ENCODE data around the gene CASQ2. TPM values are rescaled to one million over a fixed set of nuclear protein-coding genes. Genes with fewer than 3 reads are reported as not detected.
A peak's percentile ranks its signal among the peaks of the same experiment; 100 is the strongest.

CASQ2 gene
- total and polyA plus RNA-seq, 9 of the 15 experiments (the other 6 are each of a cell fraction or from before 2014, with no cell fraction given), result not detected

DNA sequence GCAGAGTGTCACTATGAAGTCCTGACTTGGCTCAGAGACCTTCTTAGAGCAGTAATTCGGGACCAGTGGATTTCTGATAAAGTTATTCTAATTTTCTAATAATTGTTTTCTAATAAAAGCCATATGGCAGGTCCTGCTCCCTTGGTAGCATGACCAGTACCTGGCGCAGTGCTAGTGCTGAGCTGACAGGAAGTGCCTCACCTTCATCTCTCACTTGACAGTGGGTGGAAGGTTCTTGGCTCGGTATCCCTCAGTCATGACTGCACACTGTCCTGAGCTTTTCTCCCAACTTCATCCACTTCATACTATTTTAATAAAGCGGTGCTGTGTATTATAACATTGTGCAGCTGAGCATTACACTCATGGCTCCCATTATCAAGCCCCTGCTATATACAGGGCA lies 112.6 kb downstream of the CASQ2 start:
- TF ChIP-seq SPI1 (IDR thresholded peaks at IDR 0.05; ENCODE audit: borderline replicate concordance, low read depth, low read length), result 0 out of 2 replicates have a peak, but pooled peaks have one; percentile 12
- no peak for TF ChIP-seq ARNT (IDR thresholded peaks at IDR 0.05)
- intact Hi-C loops (cut with micrococcal nuclease) (no loop called here), in situ Hi-C loops (cut with MboI) (no loop called here)
- H2AFZ ChIP-seq (ENCODE audit: low read depth, low read length), result no peak overlapping the region
- DNase-seq (ENCODE audit: extremely low read depth in 1 of 4, low spot score in 3 of 4) (no peak), FAIRE-seq (no peak), ATAC-seq (no peak)
- ChIA-PET CTCF (ENCODE audit: low intra/inter-chr PET ratio) (no interaction called here), POLR2A (interaction anchor here (0.7 to 1.1 kb wide), 2 partner anchors 9 to 19 kb away, joined by 3 read pairs; no protein-coding TSS in a partner anchor)
- BruUV-seq (replicated peaks), result no TSS peak
- no peaks in the 10 kb centered on the region for H3K9me3 ChIP-seq (replicated peaks; ENCODE audit: control insufficient read depth, insufficient read depth, low read depth, low read length)
- no peaks in the 10 kb centered on the region for H4K20me1 ChIP-seq (replicated peaks; ENCODE audit: control insufficient read depth, insufficient read depth, low read length)
- no peak overlapping the region for H3K27ac ChIP-seq (ENCODE audit: extremely low read depth, low read depth, low read length)
- H3K36me3 ChIP-seq (ENCODE audit: control insufficient read depth, insufficient read depth, low read length), result peaks cover 86% of the 10 kb centered on the region
- 79% methylated on average over 4 of the region's 4 CpGs for WGBS (ENCODE audit: insufficient coverage, low coverage, missing lambda C conversion rate)
- no peak overlapping the region; the same call in 1 of the 2 replicates for H3K4me2 ChIP-seq (ENCODE audit: insufficient read depth, low read length)
- H3K9ac ChIP-seq (ENCODE audit: insufficient read depth in 1 of 2, low read depth in 2 of 2, low read length in 2 of 2), result no peak overlapping the region; a peak in 1 of 4 replicates
- no peaks in the 10 kb centered on the region for H3K27me3 ChIP-seq (ENCODE audit: control insufficient read depth in 2 of 2, insufficient read depth in 2 of 2, low read length in 2 of 2)
- H3K9me1 ChIP-seq (ENCODE audit: control insufficient read depth, insufficient read depth, low read length), result no peaks in the 10 kb centered on the region
- peaks cover 55% of the 10 kb centered on the region for H3K79me2 ChIP-seq (ENCODE audit: control insufficient read depth, insufficient read depth, low read length)
- H3K4me3 ChIP-seq, result no peak overlapping the region
- H3K4me1 ChIP-seq (replicated peaks in 1 of 2; ENCODE audit: control insufficient read depth in 2 of 2, insufficient read depth in 2 of 2, low read length in 2 of 2), result peaks cover 23 to 31% of the 10 kb centered on the region in 2 experiments

- Histone ChIP-seq H3K27me3 (ENCODE audit: control insufficient read depth in 2 of 2, insufficient read depth in 2 of 2, low read length in 2 of 2) (no peaks in the 10 kb centered on the region), H3K4me2 (ENCODE audit: insufficient read depth, low read length) (peak overlapping the region; percentile 61), H3K9ac (ENCODE audit: insufficient read depth in 1 of 2, low read depth in 2 of 2, low read length in 2 of 2) (peak overlapping the region; percentile 43 to 62; a peak in 3 of 4 replicates), H2AFZ (ENCODE audit: low read depth, low read length) (peak overlapping the region; percentile 51), H3K36me3 (ENCODE audit: control insufficient read depth, insufficient read depth, low read length) (peaks cover 80% of the 10 kb centered on the region), H3K4me1 (replicated peaks in 1 of 2; ENCODE audit: control insufficient read depth in 2 of 2, insufficient read depth in 2 of 2, low read length in 2 of 2) (peaks cover 28 to 37% of the 10 kb centered on the region in 2 experiments), H3K4me3 (no peak overlapping the region), H3K79me2 (ENCODE audit: control insufficient read depth, insufficient read depth, low read length) (peaks cover 62% of the 10 kb centered on the region), H3K9me1 (ENCODE audit: control insufficient read depth, insufficient read depth, low read length) (no peaks in the 10 kb centered on the region), H3K27ac (ENCODE audit: extremely low read depth, low read depth, low read length) (peak overlapping the region; percentile 32), H3K9me3 (replicated peaks; ENCODE audit: control insufficient read depth, insufficient read depth, low read depth, low read length) (no peaks in the 10 kb centered on the region), H4K20me1 (replicated peaks; ENCODE audit: control insufficient read depth, insufficient read depth, low read length) (no peaks in the 10 kb centered on the region)
- ChIA-PET CTCF (ENCODE audit: low intra/inter-chr PET ratio) (no interaction called here), POLR2A (interaction anchor here (1.1 to 3.3 kb wide), 2 partner anchors 13 to 19 kb away, joined by 3 to 16 read pairs; no protein-coding TSS in a partner anchor)
- no TSS peak for BruUV-seq (replicated peaks)
- intact Hi-C loops (cut with micrococcal nuclease), result no loop called here
- FAIRE-seq (peak; percentile 15), DNase-seq (ENCODE audit: extremely low read depth in 1 of 4, low spot score in 3 of 4) (peak in 2 of 4 experiments; percentile 34 to 48), ATAC-seq (peak; percentile 35)
- in situ Hi-C loops (cut with MboI), result no loop called here
- 7% methylated on average over 7 of the region's 7 CpGs for WGBS (ENCODE audit: insufficient coverage, low coverage, missing lambda C conversion rate)
- peak; percentile 73 for TF ChIP-seq CBFA2T3 (IDR thresholded peaks at IDR 0.05)
- peak; percentile 66; the same call in 1 of the 2 replicates for TF ChIP-seq MTA3 (IDR thresholded peaks at IDR 0.05; ENCODE audit: borderline replicate concordance)
- TF ChIP-seq GABPB1 (CRISPR knock-in tag; IDR thresholded peaks at IDR 0.05), result no peak
- TF ChIP-seq L3MBTL2 (IDR thresholded peaks at IDR 0.05), result peak; percentile 28; the same call in 1 of the 2 replicates
- TF ChIP-seq CBFA2T2 (conservative IDR thresholded peaks at IDR 0.05), result peak; percentile 52; the same call in 1 of the 2 replicates
- peak; percentile 61 for TF ChIP-seq MAX (CRISPR knock-in tag; IDR thresholded peaks at IDR 0.05)
- no peak for TF ChIP-seq RBM15 (IDR thresholded peaks at IDR 0.05; ENCODE audit: insufficient read depth, low read length)
- 0 out of 2 replicates have a peak, but pooled peaks have one; percentile 19 for TF ChIP-seq MTA1 (IDR thresholded peaks at IDR 0.05; ENCODE audit: borderline replicate concordance)
- peak; percentile 26; the same call in 1 of the 2 replicates for TF ChIP-seq ZNF316 (IDR thresholded peaks at IDR 0.05)
- no peak for TF ChIP-seq CSDE1 (IDR thresholded peaks at IDR 0.05)
- no peak for TF ChIP-seq MTA2 (IDR thresholded peaks at IDR 0.05; ENCODE audit: low read depth)
- no peak for TF ChIP-seq PHB (CRISPR knock-in tag; IDR thresholded peaks at IDR 0.05)
- TF ChIP-seq C11orf30 (IDR thresholded peaks at IDR 0.05; ENCODE audit: low read depth), result no peak
- no peak for TF ChIP-seq ATF6 (CRISPR knock-in tag; IDR thresholded peaks at IDR 0.05)
- no peak for TF ChIP-seq ZNF23 (CRISPR knock-in tag; IDR thresholded peaks at IDR 0.05)
- peak; percentile 73 for TF ChIP-seq TCF3 (CRISPR knock-in tag; IDR thresholded peaks at IDR 0.05)
Measured at GRCh38 chr1:115655306-115655663, 113.2 kb downstream of the CASQ2 start.

Measured in K562 (cell line).